Measurements from ENCODE around the gene AFF3.
A peak's percentile ranks its signal among the peaks of the same experiment; 100 is the strongest.
"Not testable (repeated sequence)": the region's sequence is repeated elsewhere in the genome, so short reads cannot be mapped to it uniquely, and the experiment has no call there.

Gene AFF3

DNA sequence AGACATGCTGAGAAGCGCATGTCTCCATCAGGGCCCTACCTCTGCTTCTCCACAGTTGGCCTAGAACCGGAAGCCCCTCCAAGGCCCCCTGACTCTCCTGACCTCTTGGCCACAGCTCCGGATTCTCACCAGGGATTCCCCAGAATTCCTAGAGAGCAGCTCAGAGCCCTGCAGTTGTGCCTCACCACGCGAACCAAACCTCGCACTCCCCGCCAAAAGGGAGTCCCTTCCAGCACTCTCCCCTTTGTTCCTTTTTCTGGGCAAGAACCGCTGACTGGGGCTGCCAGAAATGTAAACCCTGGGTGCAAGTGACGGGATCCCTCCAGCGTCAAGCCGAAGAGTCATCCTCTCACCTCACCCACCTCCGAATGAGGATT lies 36.7 kb downstream of the AFF3 start:
- Histone ChIP-seq H3K9me3 (ENCODE audit: low read length) (no peaks in the 10 kb centered on the region), H3K9me2 (ENCODE audit: low read depth, low read length) (no peaks in the 10 kb centered on the region), H3F3A (ENCODE audit: insufficient read depth, low read length) (no peaks in the 10 kb centered on the region), H3K9ac (ENCODE audit: low read length) (peak overlapping the region; percentile 66), H4K20me1 (ENCODE audit: insufficient read depth, low read length) (no peaks in the 10 kb centered on the region), H3K4me3 (ENCODE audit: low read depth, low read length, poor library complexity, severe bottlenecking) (peak overlapping the region; percentile 60), H3K27ac (ENCODE audit: low read depth, low read length, poor library complexity, severe bottlenecking) (peak overlapping the region; percentile 67), H2AFZ (ENCODE audit: low read length) (no peak overlapping the region), H3K4me1 (ENCODE audit: insufficient read depth, low read length, severe bottlenecking) (peaks cover 52% of the 10 kb centered on the region), H3K4me2 (ENCODE audit: low read length) (peak overlapping the region; percentile 91), H3K27me3 (ENCODE audit: insufficient read depth, low read length) (no peaks in the 10 kb centered on the region), H3K79me2 (ENCODE audit: insufficient read depth, low read length) (no peaks in the 10 kb centered on the region), H3K36me3 (ENCODE audit: insufficient read depth, low read length) (peaks cover 29% of the 10 kb centered on the region)
- TF ChIP-seq, protein P1, sequence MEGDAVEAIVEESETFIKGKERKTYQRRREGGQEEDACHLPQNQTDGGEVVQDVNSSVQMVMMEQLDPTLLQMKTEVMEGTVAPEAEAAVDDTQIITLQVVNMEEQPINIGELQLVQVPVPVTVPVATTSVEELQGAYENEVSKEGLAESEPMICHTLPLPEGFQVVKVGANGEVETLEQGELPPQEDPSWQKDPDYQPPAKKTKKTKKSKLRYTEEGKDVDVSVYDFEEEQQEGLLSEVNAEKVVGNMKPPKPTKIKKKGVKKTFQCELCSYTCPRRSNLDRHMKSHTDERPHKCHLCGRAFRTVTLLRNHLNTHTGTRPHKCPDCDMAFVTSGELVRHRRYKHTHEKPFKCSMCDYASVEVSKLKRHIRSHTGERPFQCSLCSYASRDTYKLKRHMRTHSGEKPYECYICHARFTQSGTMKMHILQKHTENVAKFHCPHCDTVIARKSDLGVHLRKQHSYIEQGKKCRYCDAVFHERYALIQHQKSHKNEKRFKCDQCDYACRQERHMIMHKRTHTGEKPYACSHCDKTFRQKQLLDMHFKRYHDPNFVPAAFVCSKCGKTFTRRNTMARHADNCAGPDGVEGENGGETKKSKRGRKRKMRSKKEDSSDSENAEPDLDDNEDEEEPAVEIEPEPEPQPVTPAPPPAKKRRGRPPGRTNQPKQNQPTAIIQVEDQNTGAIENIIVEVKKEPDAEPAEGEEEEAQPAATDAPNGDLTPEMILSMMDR (IDR thresholded peaks at IDR 0.05; ENCODE audit: low read length) = no peak
- no peak for TF ChIP-seq EZH2 (IDR thresholded peaks at IDR 0.05; ENCODE audit: borderline replicate concordance, low read length)

DNA sequence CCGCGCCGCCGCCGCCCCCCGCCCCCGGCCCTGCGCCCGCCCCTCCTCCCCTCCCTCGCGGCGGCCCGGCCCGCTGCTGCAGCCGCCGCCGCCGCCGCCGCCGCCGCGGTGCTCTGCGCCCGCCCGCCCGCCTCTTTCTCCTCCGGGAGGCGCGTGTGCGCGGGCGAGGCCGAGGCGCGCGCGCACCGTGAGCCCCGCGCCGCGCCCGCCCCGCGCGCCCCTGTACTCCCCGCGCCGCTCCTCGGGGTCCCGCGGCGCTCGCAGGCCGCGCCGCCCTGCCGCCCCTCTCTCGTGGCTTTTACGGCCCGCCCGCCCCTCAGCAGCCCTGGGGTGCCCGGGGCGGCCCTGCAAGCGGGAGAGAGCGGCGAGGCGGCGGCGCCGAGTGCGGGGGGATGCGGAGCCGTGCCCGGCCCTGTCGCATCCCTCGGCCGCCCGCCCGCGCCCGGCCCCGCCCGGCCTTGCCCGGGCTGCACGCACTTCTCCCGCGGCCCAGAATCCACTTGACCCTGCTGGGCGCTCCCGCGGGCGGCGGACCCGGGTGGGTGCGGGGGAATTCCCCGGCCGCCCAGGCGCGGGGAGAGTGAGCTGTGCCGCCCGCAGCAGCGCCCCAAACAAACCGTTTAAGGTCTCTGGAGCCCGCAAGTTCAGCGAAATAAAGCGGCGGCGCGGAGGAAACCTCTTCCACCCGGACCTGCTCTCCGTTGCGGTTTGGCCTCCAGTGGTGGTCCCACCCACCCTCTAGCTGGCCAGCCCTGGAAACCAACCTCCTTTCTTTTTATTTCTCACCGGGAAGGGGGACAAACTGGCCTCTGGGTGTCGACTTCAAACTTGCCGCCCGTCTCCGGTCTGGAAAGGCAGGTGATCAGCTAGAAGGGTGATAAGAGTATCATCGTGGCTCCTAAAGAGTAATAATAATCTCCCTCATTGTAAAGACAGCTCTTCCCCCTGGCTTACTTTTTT lies 37.4 kb downstream of the AFF3 start:
- Histone ChIP-seq H3K79me2 (ENCODE audit: insufficient read depth, low read length) (no peaks in the 10 kb centered on the region), H3K27me3 (ENCODE audit: insufficient read depth, low read length) (no peaks in the 10 kb centered on the region), H3K36me3 (ENCODE audit: insufficient read depth, low read length) (peaks cover 24% of the 10 kb centered on the region), H4K20me1 (ENCODE audit: insufficient read depth, low read length) (no peaks in the 10 kb centered on the region), H3K4me2 (ENCODE audit: low read length) (peak overlapping the region; percentile 91), H2AFZ (ENCODE audit: low read length) (no peak overlapping the region), H3K9me3 (ENCODE audit: low read length) (no peaks in the 10 kb centered on the region), H3K9me2 (ENCODE audit: low read depth, low read length) (no peaks in the 10 kb centered on the region), H3K9ac (ENCODE audit: low read length) (peak overlapping the region; percentile 66), H3K27ac (ENCODE audit: low read depth, low read length, poor library complexity, severe bottlenecking) (peak overlapping the region; percentile 67), H3K4me3 (ENCODE audit: low read depth, low read length, poor library complexity, severe bottlenecking) (peak overlapping the region; percentile 60), H3F3A (ENCODE audit: insufficient read depth, low read length) (no peaks in the 10 kb centered on the region), H3K4me1 (ENCODE audit: insufficient read depth, low read length, severe bottlenecking) (peaks cover 45% of the 10 kb centered on the region)
- TF ChIP-seq EZH2 (IDR thresholded peaks at IDR 0.05; ENCODE audit: borderline replicate concordance, low read length) = no peak
- TF ChIP-seq, protein P1 (IDR thresholded peaks at IDR 0.05; ENCODE audit: low read length) = no peak

DNA sequence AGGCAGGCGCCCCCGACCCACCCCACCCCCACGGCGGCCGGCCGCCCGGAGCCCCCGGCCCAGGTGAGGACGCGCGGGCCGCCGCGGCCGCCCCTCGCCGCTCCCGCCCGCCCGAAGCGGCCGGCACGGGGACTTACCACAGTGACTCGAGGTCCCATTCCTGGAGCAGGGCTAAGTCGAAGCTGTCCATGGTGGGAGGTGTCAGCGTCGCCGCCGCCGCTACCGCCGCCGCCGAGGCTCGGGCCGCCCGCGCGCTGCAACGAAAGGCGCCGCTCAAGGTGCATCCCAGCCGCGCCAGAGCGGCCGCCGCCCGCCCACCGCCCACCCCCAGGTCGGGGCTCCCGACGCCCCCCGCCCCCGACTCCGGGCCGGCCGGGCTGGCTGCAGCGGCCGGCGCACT lies 38.1 kb downstream of the AFF3 start:
- not testable (repeated sequence) for H3F3A ChIP-seq (ENCODE audit: insufficient read depth, low read length); H3K9me2 ChIP-seq (ENCODE audit: low read depth, low read length); H2AFZ ChIP-seq (ENCODE audit: low read length); H3K27ac ChIP-seq (ENCODE audit: low read depth, low read length, poor library complexity, severe bottlenecking); H3K4me3 ChIP-seq (ENCODE audit: low read depth, low read length, poor library complexity, severe bottlenecking); H3K27me3 ChIP-seq (ENCODE audit: insufficient read depth, low read length); H3K9ac ChIP-seq (ENCODE audit: low read length); H3K79me2 ChIP-seq (ENCODE audit: insufficient read depth, low read length); H3K9me3 ChIP-seq (ENCODE audit: low read length); H4K20me1 ChIP-seq (ENCODE audit: insufficient read depth, low read length); H3K4me2 ChIP-seq (ENCODE audit: low read length)
- Histone ChIP-seq H3K36me3 (ENCODE audit: insufficient read depth, low read length) (peaks cover 19% of the 10 kb centered on the region; the same call in 1 of the 2 replicates), H3K4me1 (ENCODE audit: insufficient read depth, low read length, severe bottlenecking) (peaks cover 39% of the 10 kb centered on the region)

DNA sequence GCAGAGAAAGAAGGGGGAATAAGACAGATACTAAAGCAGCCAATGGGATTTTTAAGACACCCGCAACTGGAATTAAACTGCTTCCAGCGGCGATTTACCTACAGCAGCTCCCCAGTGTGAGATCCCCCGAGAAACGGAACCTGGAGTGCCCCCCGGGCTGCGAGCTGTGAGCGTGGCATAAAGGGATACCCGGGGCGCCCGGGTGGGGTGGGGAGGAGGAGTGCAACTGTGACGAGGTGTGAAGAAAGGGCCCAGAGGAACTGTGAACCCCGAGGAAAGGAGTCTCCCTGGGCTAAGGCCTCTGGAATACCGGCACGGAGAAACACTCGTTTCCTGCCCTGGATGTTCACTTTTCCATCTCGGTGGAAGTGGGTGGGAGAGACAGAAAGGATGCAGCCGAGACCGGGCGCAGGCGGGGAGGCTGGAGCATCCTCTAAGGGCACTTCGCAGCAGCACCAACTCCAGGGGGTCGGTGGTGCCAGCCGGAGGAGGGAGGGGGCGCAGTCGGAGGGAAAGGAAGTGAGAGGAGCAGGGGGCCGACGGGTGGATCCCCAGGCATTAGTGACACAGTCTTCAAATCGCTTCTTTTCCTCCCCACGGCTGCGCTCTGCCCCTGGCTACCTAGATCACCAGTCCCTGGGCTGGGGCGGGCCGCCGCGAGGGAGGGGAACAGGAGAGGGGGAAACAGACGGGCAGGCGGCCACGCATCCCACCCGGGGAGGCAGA lies 38.7 kb downstream of the AFF3 start:
- H3K9ac ChIP-seq (ENCODE audit: low read length); H2AFZ ChIP-seq (ENCODE audit: low read length); H3K27ac ChIP-seq (ENCODE audit: low read depth, low read length, poor library complexity, severe bottlenecking); H4K20me1 ChIP-seq (ENCODE audit: insufficient read depth, low read length); H3F3A ChIP-seq (ENCODE audit: insufficient read depth, low read length); H3K9me2 ChIP-seq (ENCODE audit: low read depth, low read length); H3K27me3 ChIP-seq (ENCODE audit: insufficient read depth, low read length); H3K4me2 ChIP-seq (ENCODE audit: low read length); H3K4me3 ChIP-seq (ENCODE audit: low read depth, low read length, poor library complexity, severe bottlenecking); H3K79me2 ChIP-seq (ENCODE audit: insufficient read depth, low read length); H3K9me3 ChIP-seq (ENCODE audit: low read length): not testable (repeated sequence)
- peaks cover 22% of the 10 kb centered on the region; the same call in 1 of the 2 replicates for H3K36me3 ChIP-seq (ENCODE audit: insufficient read depth, low read length)
- H3K4me1 ChIP-seq (ENCODE audit: insufficient read depth, low read length, severe bottlenecking) = peaks cover 38% of the 10 kb centered on the region

DNA sequence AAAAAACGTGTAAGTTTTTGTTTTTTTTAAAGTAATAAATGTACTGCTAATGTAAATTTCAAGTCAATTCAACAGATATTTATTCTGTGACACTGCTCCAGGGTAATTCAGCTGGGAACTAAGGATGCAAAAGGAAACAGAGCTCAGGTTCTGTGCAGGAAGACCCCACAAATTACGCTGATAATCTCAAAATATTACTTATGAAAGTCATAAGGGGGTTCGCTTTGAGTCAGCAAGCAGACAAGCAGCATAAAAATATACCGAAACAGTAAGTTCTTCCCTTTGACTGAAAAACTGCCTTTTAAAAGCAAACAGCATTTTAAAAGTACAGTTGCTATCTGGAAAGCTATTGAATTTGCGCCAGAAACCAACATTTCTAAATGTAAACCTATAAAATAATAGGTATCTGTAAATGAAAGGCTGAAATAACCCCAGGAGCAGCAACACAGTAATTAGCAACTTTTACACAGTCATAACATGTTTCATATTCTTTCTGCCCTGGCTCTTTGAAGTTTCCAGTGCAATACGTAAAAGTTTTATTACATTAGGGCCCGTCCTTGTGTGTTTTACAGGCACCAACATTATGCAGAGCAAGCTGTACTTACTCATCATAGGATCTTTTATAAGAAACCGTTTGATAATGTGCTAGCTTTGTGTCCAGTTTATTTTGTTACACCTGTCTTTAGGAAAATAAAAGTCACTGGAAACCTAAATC lies 39.8 kb downstream of the AFF3 start:
- Histone ChIP-seq H3K36me3 (ENCODE audit: insufficient read depth, low read length) (peaks cover 13% of the 10 kb centered on the region; the same call in 1 of the 2 replicates), H3K4me1 (ENCODE audit: insufficient read depth, low read length, severe bottlenecking) (peaks cover 27% of the 10 kb centered on the region)
- not testable (repeated sequence) for H3F3A ChIP-seq (ENCODE audit: insufficient read depth, low read length); H3K9me3 ChIP-seq (ENCODE audit: low read length); H3K9ac ChIP-seq (ENCODE audit: low read length); H3K4me3 ChIP-seq (ENCODE audit: low read depth, low read length, poor library complexity, severe bottlenecking); H3K9me2 ChIP-seq (ENCODE audit: low read depth, low read length); H4K20me1 ChIP-seq (ENCODE audit: insufficient read depth, low read length); H3K79me2 ChIP-seq (ENCODE audit: insufficient read depth, low read length); H3K27ac ChIP-seq (ENCODE audit: low read depth, low read length, poor library complexity, severe bottlenecking); H2AFZ ChIP-seq (ENCODE audit: low read length); H3K27me3 ChIP-seq (ENCODE audit: insufficient read depth, low read length); H3K4me2 ChIP-seq (ENCODE audit: low read length)

Measured in OCI-LY1 (cell line).